ENCODE results near the gene TP53I13. TPM values are rescaled to one million over a fixed set of nuclear protein-coding genes. Genes with fewer than 3 reads are reported as not detected.

TP53I13 gene
- total and polyA plus RNA-seq, 2 of the 13 experiments (the other 11 are each of a cell fraction or from before 2014, with no cell fraction given): 16.9 to 25.7 TPM

GRCh38 chr17:29617481-29618271, 49.2 kb downstream of the TP53I13 start:
- H3K9ac ChIP-seq (ENCODE audit: insufficient read depth, low read depth, low read length): peak overlapping the region; percentile 41
- DNase-seq (ENCODE audit: low spot score): peak; percentile 52
- TF ChIP-seq JUNB (CRISPR knock-in tag; IDR thresholded peaks at IDR 0.05; ENCODE audit: borderline replicate concordance) (no peak), ZNF672 (CRISPR knock-in tag; IDR thresholded peaks at IDR 0.05) (no peak), ZNF605 (CRISPR knock-in tag; IDR thresholded peaks at IDR 0.05) (0 out of 2 replicates have a peak, but pooled peaks have one; percentile 23), ZNF343 (CRISPR knock-in tag; IDR thresholded peaks at IDR 0.05) (peak; percentile 29; the same call in 1 of the 2 replicates), ATF7-NPFF (CRISPR knock-in tag; IDR thresholded peaks at IDR 0.05; ENCODE audit: low read depth) (peak; percentile 50; the same call in 1 of the 2 replicates), TRIM22 (IDR thresholded peaks at IDR 0.05) (no peak), ZFP91 (CRISPR knock-in tag; IDR thresholded peaks at IDR 0.05; ENCODE audit: borderline replicate concordance) (peak; percentile 58; the same call in 1 of the 2 replicates), RERE (CRISPR knock-in tag; IDR thresholded peaks at IDR 0.05; ENCODE audit: low read depth) (no peak)
- TF ChIP-seq, protein P1, sequence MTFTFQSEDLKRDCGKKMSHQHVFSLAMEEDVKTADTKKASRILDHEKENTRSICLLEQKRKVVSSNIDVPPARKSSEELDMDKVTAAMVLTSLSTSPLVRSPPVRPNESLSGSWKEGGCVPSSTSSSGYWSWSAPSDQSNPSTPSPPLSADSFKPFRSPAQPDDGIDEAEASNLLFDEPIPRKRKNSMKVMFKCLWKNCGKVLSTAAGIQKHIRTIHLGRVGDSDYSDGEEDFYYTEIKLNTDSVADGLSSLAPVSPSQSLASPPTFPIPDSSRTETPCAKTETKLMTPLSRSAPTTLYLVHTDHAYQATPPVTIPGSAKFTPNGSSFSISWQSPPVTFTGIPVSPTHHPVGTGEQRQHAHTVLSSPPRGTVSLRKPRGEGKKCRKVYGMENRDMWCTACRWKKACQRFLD (CRISPR knock-in tag; IDR thresholded peaks at IDR 0.05; ENCODE audit: borderline replicate concordance): no peak
- TF ChIP-seq, protein P2, sequence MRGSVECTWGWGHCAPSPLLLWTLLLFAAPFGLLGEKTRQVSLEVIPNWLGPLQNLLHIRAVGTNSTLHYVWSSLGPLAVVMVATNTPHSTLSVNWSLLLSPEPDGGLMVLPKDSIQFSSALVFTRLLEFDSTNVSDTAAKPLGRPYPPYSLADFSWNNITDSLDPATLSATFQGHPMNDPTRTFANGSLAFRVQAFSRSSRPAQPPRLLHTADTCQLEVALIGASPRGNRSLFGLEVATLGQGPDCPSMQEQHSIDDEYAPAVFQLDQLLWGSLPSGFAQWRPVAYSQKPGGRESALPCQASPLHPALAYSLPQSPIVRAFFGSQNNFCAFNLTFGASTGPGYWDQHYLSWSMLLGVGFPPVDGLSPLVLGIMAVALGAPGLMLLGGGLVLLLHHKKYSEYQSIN (CRISPR knock-in tag; IDR thresholded peaks at IDR 0.05; ENCODE audit: borderline replicate concordance): no peak

More at GRCh38 chr17:29617481-29618271, 49.2 kb downstream of the TP53I13 start:
- intact Hi-C loops (cut with micrococcal nuclease; ENCODE audit: unreplicated experiment): no loop called here
- ATAC-seq: peak; percentile 58
- H3K79me2 ChIP-seq (ENCODE audit: insufficient read depth, low read length): no peaks in the 10 kb centered on the region
- no peaks in the 10 kb centered on the region for H3K36me3 ChIP-seq (replicated peaks in 1 of 2; ENCODE audit: control insufficient read depth in 1 of 2, insufficient read depth in 2 of 2, low read length in 2 of 2)
- H3K27me3 ChIP-seq (ENCODE audit: control insufficient read depth in 1 of 2, insufficient read depth in 2 of 2, low read length in 2 of 2): peaks cover 4 to 80% of the 10 kb centered on the region in 2 experiments
- ChIA-PET POLR2A (interaction anchor here (0.9 to 1.5 kb wide), 9 partner anchors 22 to 323 kb away, joined by 3 to 5 read pairs (median 3); partner anchors contain the start of genes NUFIP2 and TAOK1), CTCF (ENCODE audit: low intra/inter-chr PET ratio, low total read pairs) (interaction anchor here (0.7 to 2.6 kb wide), 4 partner anchors 22 to 162 kb away, joined by 3 to 10 read pairs (median 4); no protein-coding TSS in a partner anchor)
- in situ Hi-C loops (cut with HindIII; ENCODE audit: extremely low pct_ligation_motif_present, low pct_unique_long_range_greater_than_20kb): loop anchor here (5.0 kb wide), 1 partner anchor 35 kb away; no protein-coding TSS in a partner anchor
- H3K4me1 ChIP-seq (ENCODE audit: insufficient read depth, low read length): peaks cover 77% of the 10 kb centered on the region
- no peak for FAIRE-seq
- no peak overlapping the region for H2AFZ ChIP-seq (ENCODE audit: low read length)
- peak overlapping the region; percentile 97 for H3K4me2 ChIP-seq (ENCODE audit: low read depth, low read length)
- no peak overlapping the region for H3K27ac ChIP-seq (ENCODE audit: extremely low read length, insufficient read depth, low read length)
- peak overlapping the region; percentile 36 to 75 (median 42); a peak in 5 of 6 replicates for H3K4me3 ChIP-seq (replicated peaks in 1 of 3; ENCODE audit: insufficient read depth in 1 of 3, low read depth in 2 of 3, low read length in 3 of 3)
- H4K20me1 ChIP-seq (ENCODE audit: insufficient read depth, low read length): no peaks in the 10 kb centered on the region
- H3K9me3 ChIP-seq (ENCODE audit: low read length): no peaks in the 10 kb centered on the region
- no TSS peak for BruUV-seq (replicated peaks)
- 28% methylated on average over 6 of the region's 68 CpGs for WGBS (ENCODE audit: low lambda C conversion rate)

Data from HepG2 (cell line).